ENCODE measurements around the gene CC2D1A.

GRCh38 chr19:13966684-13967128 is 60.7 kb downstream of the CC2D1A start:
- no peak for TF ChIP-seq CTCF (IDR thresholded peaks at IDR 0.05; ENCODE audit: insufficient read depth, low read depth, low read length)
- TF ChIP-seq EZH2 (IDR thresholded peaks at IDR 0.05; ENCODE audit: insufficient read depth, low read length), result no peak

Measured in astrocyte (in vitro differentiated cells and primary cell).